ENCODE data around the gene PDE10A.
"Not testable (repeated sequence)": the region's sequence is repeated elsewhere in the genome, so short reads cannot be mapped to it uniquely, and the experiment has no call there.

PDE10A gene

GRCh38 chr6:165618241-165618640 lies 44.8 kb downstream of the PDE10A start:
- TF ChIP-seq CTCF (IDR thresholded peaks at IDR 0.05; ENCODE audit: insufficient read depth, low read depth, low read length, missing control alignments) = no peak
- H3K4me3 ChIP-seq (ENCODE audit: low read length) = no peak overlapping the region
- no peak for DNase-seq (ENCODE audit: low read depth)

GRCh38 chr6:165617528-165617927 lies 45.5 kb downstream of the PDE10A start:
- H3K4me3 ChIP-seq (ENCODE audit: low read length) = no peak overlapping the region
- no peak for TF ChIP-seq CTCF (IDR thresholded peaks at IDR 0.05; ENCODE audit: insufficient read depth, low read depth, low read length, missing control alignments)
- no peak for DNase-seq (ENCODE audit: low read depth)

GRCh38 chr6:165616116-165616515 lies 46.9 kb downstream of the PDE10A start:
- DNase-seq (ENCODE audit: low read depth) = no peak
- no peak for TF ChIP-seq CTCF (IDR thresholded peaks at IDR 0.05; ENCODE audit: insufficient read depth, low read depth, low read length, missing control alignments)
- H3K4me3 ChIP-seq (ENCODE audit: low read length) = no peak overlapping the region

- DNase-seq (ENCODE audit: low read depth) = no peak
- no peak overlapping the region for H3K4me3 ChIP-seq (ENCODE audit: low read length)
- TF ChIP-seq CTCF (IDR thresholded peaks at IDR 0.05; ENCODE audit: insufficient read depth, low read depth, low read length, missing control alignments) = no peak
Measured at GRCh38 chr6:165615636-165616035, 47.4 kb downstream of the PDE10A start.

GRCh38 chr6:165611294-165611693 lies 51.7 kb downstream of the PDE10A start:
- no peak for TF ChIP-seq CTCF (IDR thresholded peaks at IDR 0.05; ENCODE audit: insufficient read depth, low read depth, low read length, missing control alignments)
- no peak overlapping the region for H3K4me3 ChIP-seq (ENCODE audit: low read length)
- DNase-seq (ENCODE audit: low read depth) = no peak

- DNase-seq (ENCODE audit: low read depth); H3K4me3 ChIP-seq (ENCODE audit: low read length): not testable (repeated sequence)
Measured at GRCh38 chr6:165608577-165608976, 54.5 kb downstream of the PDE10A start.

GRCh38 chr6:165606740-165607008 lies 56.4 kb downstream of the PDE10A start:
- H3K4me3 ChIP-seq (ENCODE audit: low read length) = no peak overlapping the region
- TF ChIP-seq CTCF (IDR thresholded peaks at IDR 0.05; ENCODE audit: insufficient read depth, low read depth, low read length, missing control alignments) = no peak
- no peak for DNase-seq (ENCODE audit: low read depth)

Measured in epithelial cell of esophagus (primary cell).